ENCODE measurements around the gene BMP6.

DNA sequence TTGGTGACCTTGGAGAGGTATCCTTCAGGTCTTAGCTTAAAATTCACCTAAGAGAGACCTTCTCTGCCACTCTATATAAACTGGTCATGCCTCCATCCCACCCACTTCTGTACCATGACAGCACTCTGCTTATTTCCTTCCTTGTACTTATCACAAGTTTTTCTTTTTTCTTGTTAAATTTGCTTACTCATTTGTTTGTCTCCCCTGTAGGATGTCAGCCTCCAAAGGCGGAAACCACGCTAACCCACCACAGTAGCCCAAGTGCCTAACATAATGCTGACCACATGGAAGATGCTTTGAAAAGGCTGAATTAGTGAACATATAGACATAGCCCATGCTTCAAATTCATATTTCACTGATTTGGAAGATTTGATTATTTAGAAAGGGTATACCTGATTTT lies 5.4 kb downstream of the BMP6 start:
- TF ChIP-seq, protein P1, sequence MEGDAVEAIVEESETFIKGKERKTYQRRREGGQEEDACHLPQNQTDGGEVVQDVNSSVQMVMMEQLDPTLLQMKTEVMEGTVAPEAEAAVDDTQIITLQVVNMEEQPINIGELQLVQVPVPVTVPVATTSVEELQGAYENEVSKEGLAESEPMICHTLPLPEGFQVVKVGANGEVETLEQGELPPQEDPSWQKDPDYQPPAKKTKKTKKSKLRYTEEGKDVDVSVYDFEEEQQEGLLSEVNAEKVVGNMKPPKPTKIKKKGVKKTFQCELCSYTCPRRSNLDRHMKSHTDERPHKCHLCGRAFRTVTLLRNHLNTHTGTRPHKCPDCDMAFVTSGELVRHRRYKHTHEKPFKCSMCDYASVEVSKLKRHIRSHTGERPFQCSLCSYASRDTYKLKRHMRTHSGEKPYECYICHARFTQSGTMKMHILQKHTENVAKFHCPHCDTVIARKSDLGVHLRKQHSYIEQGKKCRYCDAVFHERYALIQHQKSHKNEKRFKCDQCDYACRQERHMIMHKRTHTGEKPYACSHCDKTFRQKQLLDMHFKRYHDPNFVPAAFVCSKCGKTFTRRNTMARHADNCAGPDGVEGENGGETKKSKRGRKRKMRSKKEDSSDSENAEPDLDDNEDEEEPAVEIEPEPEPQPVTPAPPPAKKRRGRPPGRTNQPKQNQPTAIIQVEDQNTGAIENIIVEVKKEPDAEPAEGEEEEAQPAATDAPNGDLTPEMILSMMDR (IDR thresholded peaks at IDR 0.05; ENCODE audit: borderline replicate concordance, extremely low read depth, low read length, poor library complexity, severe bottlenecking) = no peak
- TF ChIP-seq EZH2 (IDR thresholded peaks at IDR 0.05; ENCODE audit: borderline replicate concordance, low read depth, low read length, severe bottlenecking) = no peak
